Measurements from ENCODE around the gene KCTD21. TPM values are rescaled to one million over a fixed set of nuclear protein-coding genes. Genes with fewer than 3 reads are reported as not detected.

KCTD21 gene
- total and polyA plus RNA-seq, 10 of the 15 experiments (the other 5 are each of a cell fraction or from before 2014, with no cell fraction given): 0.63 to 5.4 (median 3.6) TPM

DNA sequence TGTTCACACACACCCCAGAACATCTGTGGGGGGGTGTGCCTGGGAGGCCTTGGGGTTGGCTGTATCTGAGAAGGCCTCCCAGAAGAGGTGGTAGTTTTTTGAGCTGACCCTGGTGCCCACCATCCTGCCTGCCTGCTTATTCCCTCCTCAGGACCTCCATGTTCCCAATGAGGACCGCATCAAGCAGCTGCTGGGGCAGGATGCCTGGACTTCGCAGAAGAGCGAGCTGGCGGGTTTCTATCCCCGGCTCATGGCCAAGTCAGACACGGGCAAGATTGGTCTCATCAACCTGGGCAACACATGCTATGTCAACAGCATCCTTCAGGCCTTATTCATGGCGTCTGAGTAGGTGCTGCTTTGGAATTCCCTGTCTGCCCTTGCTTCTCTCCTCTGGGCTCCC lies 17.3 kb upstream of the KCTD21 start:
- no TSS peak for BruUV-seq (replicated peaks)
- no peak overlapping the region for H3K4me2 ChIP-seq (ENCODE audit: control insufficient read depth, insufficient read depth)
- intact Hi-C loops (cut with micrococcal nuclease; ENCODE audit: unreplicated experiment): no loop called here
- ChIA-PET RAD21 (ENCODE audit: unreplicated experiment) (interaction anchor here (1.0 kb wide), 1 partner anchor 359 kb away, joined by 3 read pairs; no protein-coding TSS in a partner anchor), POLR2A (no interaction called here), CTCF (no interaction called here), SMC1A (ENCODE audit: uncharacterized antibody, unreplicated experiment) (no interaction called here)
- H4K20me1 ChIP-seq (ENCODE audit: control insufficient read depth, insufficient read depth): no peaks in the 10 kb centered on the region
- H3K9ac ChIP-seq (ENCODE audit: control insufficient read depth, insufficient read depth, low read length): no peak overlapping the region
- FAIRE-seq (no peak), DNase-seq (ENCODE audit: low read depth, low spot score) (no peak), ATAC-seq (no peak)
- WGBS (ENCODE audit: insufficient coverage, insufficient replicate concordance, low lambda C conversion rate, missing lambda C conversion rate): 80% methylated on average over 6 of the region's 7 CpGs
- H3K27ac ChIP-seq (ENCODE audit: control insufficient read depth, insufficient read depth): no peak overlapping the region
- no peaks in the 10 kb centered on the region; a peak in 3 of 4 replicates for H3K36me3 ChIP-seq (ENCODE audit: control insufficient read depth in 2 of 2, insufficient read depth in 2 of 2, low read length in 1 of 2)
- no peaks in the 10 kb centered on the region for H3K9me3 ChIP-seq (replicated peaks; ENCODE audit: control insufficient read depth, insufficient read depth, low read length)
- no peak overlapping the region for H2AFZ ChIP-seq (ENCODE audit: control insufficient read depth, low read depth, low read length)
- no peaks in the 10 kb centered on the region for H3K27me3 ChIP-seq (replicated peaks in 1 of 2; ENCODE audit: control insufficient read depth in 2 of 2, insufficient read depth in 2 of 2, low read length in 1 of 2)
- H3K4me3 ChIP-seq: no peak overlapping the region
- H3K79me2 ChIP-seq (ENCODE audit: control insufficient read depth, insufficient read depth, low read length): no peaks in the 10 kb centered on the region
- peaks cover 6% of the 10 kb centered on the region; the same call in 1 of the 2 replicates for H3K4me1 ChIP-seq (ENCODE audit: control insufficient read depth, insufficient read depth, low read length)
- TF ChIP-seq, protein P1, sequence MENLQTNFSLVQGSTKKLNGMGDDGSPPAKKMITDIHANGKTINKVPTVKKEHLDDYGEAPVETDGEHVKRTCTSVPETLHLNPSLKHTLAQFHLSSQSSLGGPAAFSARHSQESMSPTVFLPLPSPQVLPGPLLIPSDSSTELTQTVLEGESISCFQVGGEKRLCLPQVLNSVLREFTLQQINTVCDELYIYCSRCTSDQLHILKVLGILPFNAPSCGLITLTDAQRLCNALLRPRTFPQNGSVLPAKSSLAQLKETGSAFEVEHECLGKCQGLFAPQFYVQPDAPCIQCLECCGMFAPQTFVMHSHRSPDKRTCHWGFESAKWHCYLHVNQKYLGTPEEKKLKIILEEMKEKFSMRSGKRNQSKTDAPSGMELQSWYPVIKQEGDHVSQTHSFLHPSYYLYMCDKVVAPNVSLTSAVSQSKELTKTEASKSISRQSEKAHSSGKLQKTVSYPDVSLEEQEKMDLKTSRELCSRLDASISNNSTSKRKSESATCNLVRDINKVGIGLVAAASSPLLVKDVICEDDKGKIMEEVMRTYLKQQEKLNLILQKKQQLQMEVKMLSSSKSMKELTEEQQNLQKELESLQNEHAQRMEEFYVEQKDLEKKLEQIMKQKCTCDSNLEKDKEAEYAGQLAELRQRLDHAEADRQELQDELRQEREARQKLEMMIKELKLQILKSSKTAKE (IDR thresholded peaks at IDR 0.05; ENCODE audit: low read depth, poor library complexity, severe bottlenecking): no peak
- no peak for TF ChIP-seq MTA3 (IDR thresholded peaks at IDR 0.05; ENCODE audit: borderline replicate concordance, low read length)
- TF ChIP-seq, protein P2, sequence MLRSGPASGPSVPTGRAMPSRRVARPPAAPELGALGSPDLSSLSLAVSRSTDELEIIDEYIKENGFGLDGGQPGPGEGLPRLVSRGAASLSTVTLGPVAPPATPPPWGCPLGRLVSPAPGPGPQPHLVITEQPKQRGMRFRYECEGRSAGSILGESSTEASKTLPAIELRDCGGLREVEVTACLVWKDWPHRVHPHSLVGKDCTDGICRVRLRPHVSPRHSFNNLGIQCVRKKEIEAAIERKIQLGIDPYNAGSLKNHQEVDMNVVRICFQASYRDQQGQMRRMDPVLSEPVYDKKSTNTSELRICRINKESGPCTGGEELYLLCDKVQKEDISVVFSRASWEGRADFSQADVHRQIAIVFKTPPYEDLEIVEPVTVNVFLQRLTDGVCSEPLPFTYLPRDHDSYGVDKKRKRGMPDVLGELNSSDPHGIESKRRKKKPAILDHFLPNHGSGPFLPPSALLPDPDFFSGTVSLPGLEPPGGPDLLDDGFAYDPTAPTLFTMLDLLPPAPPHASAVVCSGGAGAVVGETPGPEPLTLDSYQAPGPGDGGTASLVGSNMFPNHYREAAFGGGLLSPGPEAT (IDR thresholded peaks at IDR 0.05; ENCODE audit: low read depth): no peak
- in situ Hi-C loops (cut with MboI): no loop called here

All from GM12878 (cell line).